ENCODE measurements around the gene CNTN5. TPM values are rescaled to one million over a fixed set of nuclear protein-coding genes. Genes with fewer than 3 reads are reported as not detected.

Gene CNTN5
- total and polyA plus RNA-seq, 5 experiments from 2014 or later, result not detected

DNA sequence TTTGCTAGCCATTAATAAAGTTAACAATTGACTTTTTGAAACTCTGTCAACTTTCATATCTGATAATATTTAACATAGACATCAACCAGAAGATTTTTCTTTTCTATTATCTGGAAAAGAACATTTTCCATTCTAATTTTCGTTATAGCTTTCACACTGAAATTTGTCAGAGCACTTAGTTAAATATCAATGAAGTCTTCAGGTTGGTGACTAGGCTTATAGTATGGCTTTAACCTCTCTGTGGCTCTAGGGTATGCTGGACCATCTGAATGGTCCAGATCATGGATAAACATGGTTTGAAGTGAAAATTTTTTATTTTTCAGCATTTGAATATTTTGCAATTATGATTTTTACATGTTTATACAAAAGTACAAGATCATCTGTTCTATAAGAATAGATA lies 548.1 kb downstream of the CNTN5 start:
- H3K27ac Mint-ChIP-seq, result no peak overlapping the region
- DNase-seq (no peak), ATAC-seq (no peak)
- no peaks in the 10 kb centered on the region for H3K4me1 Mint-ChIP-seq
- POLR2A ChIA-PET, result no interaction called here
- peaks cover 0 to 21% (median 5%) of the 10 kb centered on the region in 9 donors for H3K9me3 Mint-ChIP-seq
- H3K27me3 Mint-ChIP-seq, result no peaks in the 10 kb centered on the region
- no peak overlapping the region for H3K4me3 Mint-ChIP-seq
- no peaks in the 10 kb centered on the region for H3K36me3 Mint-ChIP-seq

DNA sequence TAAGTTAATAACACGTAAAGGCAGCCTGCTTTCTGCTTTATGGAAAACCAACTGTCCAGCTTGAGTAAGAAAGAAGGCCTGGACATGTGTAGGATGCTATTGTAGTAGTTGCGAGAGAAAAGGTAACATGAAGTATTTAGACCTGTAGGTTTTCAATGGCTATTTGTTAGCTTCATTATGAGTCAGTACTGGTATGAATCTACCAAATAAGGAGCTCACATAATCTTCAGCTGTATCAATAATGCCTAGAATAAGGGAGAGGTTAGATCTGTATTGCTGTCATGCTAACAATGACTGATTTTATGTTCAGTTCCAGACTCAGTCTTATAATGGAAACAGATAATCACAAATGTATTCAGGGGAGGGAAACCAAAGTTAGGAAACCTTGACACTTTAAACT lies 550.3 kb downstream of the CNTN5 start:
- H3K27ac Mint-ChIP-seq, result no peak overlapping the region
- H3K4me1 Mint-ChIP-seq, result no peaks in the 10 kb centered on the region
- no peak overlapping the region for H3K4me3 Mint-ChIP-seq
- no peaks in the 10 kb centered on the region for H3K27me3 Mint-ChIP-seq
- H3K9me3 Mint-ChIP-seq, result peaks cover 0 to 40% (median 12%) of the 10 kb centered on the region in 9 donors
- POLR2A ChIA-PET, result no interaction called here
- DNase-seq, result no peak
- no peaks in the 10 kb centered on the region for H3K36me3 Mint-ChIP-seq
- no peak for ATAC-seq

DNA sequence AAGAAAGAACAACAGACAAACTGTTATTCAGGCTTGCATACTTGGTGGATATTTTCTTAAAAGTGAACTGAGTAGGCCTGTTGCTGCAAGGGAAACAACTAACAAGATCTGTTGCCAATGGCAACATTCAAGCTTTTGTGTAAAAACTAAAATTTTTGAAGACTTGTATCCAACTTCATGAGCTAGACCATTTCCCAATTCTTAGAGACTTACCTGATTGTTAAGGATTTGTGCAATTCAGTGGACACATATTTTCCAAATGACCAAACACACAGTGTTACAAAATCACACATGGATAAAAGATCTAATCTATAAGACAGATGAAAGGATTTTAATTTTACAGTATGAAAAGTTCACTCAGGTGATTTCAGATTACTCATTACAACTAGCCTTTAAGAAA lies 564.1 kb downstream of the CNTN5 start:
- DNase-seq (no peak), ATAC-seq (no peak)
- POLR2A ChIA-PET, result no interaction called here
- H3K4me3 Mint-ChIP-seq, result no peak overlapping the region
- no peaks in the 10 kb centered on the region for H3K4me1 Mint-ChIP-seq
- no peak overlapping the region for H3K27ac Mint-ChIP-seq
- H3K9me3 Mint-ChIP-seq, result peaks cover 4 to 23% (median 8%) of the 10 kb centered on the region in 9 donors
- H3K36me3 Mint-ChIP-seq, result no peaks in the 10 kb centered on the region
- H3K27me3 Mint-ChIP-seq, result no peaks in the 10 kb centered on the region

DNA sequence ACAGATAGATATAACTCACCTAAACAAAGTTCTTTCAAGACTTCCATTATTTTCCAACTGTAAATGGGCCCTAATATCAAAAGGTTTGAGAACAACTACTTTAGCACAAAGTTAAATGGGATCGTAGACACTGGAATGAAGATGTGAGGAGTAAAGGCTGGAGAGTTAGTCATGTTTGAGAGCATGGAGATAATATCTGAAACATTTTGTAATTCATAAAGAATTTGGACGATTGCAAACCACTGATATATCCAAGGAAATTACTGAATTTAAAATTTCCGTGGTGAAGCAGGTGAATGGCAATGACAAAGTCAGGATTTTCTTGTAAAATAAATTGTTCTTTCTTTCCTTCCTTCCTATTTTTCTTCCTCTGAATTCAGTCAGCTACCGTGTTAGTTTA lies 564.9 kb downstream of the CNTN5 start:
- Mint-ChIP-seq H3K4me3 (no peak overlapping the region), H3K27me3 (no peaks in the 10 kb centered on the region), H3K9me3 (peaks cover 4 to 25% (median 7%) of the 10 kb centered on the region in 9 donors), H3K4me1 (no peaks in the 10 kb centered on the region), H3K27ac (no peak overlapping the region), H3K36me3 (no peaks in the 10 kb centered on the region)
- DNase-seq (no peak), ATAC-seq (no peak)
- POLR2A ChIA-PET, result no interaction called here

DNA sequence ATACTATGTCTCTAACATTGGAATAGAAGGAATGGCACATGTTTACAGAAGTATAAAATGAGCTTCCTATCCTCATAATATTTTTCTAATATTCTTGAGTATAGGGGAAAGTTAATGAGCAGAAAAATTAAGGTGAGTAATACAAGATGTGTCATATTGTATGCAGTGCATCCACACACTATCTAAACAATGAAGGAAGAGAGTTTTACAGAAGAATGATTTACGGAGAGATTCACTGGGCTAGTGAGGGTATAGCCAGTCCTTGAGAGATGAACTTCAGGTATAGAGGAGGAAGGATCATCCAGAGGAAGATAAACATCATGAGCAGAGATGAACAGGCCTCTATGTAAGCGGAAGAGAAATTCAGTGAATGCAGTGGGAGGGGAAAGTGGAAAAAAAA lies 569.0 kb downstream of the CNTN5 start:
- DNase-seq (no peak), ATAC-seq (no peak)
- H3K9me3 Mint-ChIP-seq, result peaks cover 0 to 27% (median 8%) of the 10 kb centered on the region in 9 donors
- H3K4me3 Mint-ChIP-seq, result no peak overlapping the region
- no peaks in the 10 kb centered on the region for H3K27me3 Mint-ChIP-seq
- H3K36me3 Mint-ChIP-seq, result no peaks in the 10 kb centered on the region
- H3K4me1 Mint-ChIP-seq, result no peaks in the 10 kb centered on the region
- no peak overlapping the region for H3K27ac Mint-ChIP-seq
- POLR2A ChIA-PET, result no interaction called here

DNA sequence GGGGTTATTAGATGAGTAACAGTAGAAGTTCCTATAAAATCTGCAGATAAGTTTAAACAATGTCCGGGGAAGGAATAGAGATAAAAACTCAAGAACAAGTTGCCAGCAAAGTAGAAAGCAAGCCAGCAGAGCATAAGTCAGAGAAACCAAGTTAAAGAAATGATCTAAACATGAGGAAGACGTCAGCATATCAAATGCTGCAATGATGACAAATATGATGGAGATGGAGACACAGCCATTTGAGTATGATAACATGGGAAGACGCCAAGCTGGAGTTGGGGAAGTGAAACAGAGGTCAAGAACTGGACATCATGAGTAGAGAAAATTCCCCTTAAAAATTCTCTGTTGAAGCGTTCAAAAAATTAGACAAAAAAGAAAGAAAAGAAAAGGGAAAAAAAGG lies 571.5 kb downstream of the CNTN5 start:
- no peak for DNase-seq
- no peak overlapping the region for H3K27ac Mint-ChIP-seq

DNA sequence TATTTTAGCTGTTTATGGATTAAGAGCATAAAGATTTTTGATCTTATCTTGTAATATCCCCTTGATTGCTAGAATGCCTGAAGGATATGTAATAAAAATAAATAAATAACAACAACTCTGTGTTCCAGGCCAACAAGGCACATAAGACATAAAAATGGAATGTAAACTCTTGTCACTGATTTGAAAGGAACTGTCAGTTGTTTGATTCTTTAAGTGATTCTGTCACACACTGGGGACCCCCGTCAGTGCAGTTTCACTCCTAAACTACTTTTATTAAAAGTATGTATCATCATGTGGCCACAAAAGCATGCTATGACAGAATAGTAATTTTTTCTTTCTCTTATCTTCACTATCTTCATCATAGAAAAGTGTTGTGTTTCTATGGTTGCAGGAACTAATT lies 572.4 kb downstream of the CNTN5 start:
- no peak for DNase-seq
- peaks cover 0 to 28% (median 9%) of the 10 kb centered on the region in 9 donors for H3K9me3 Mint-ChIP-seq
- POLR2A ChIA-PET, result no interaction called here
- ATAC-seq, result no peak
- H3K27ac Mint-ChIP-seq, result no peak overlapping the region
- H3K27me3 Mint-ChIP-seq, result no peaks in the 10 kb centered on the region
- H3K36me3 Mint-ChIP-seq, result no peaks in the 10 kb centered on the region
- H3K4me3 Mint-ChIP-seq, result no peak overlapping the region
- no peaks in the 10 kb centered on the region for H3K4me1 Mint-ChIP-seq

More for the DNA sequence above, 571.5 kb downstream of the CNTN5 start:
- H3K27me3 Mint-ChIP-seq, result no peaks in the 10 kb centered on the region
- POLR2A ChIA-PET, result no interaction called here
- no peaks in the 10 kb centered on the region for H3K4me1 Mint-ChIP-seq
- no peak for ATAC-seq
- no peaks in the 10 kb centered on the region for H3K36me3 Mint-ChIP-seq
- no peak overlapping the region for H3K4me3 Mint-ChIP-seq
- H3K9me3 Mint-ChIP-seq, result peaks cover 0 to 24% (median 9%) of the 10 kb centered on the region in 9 donors

DNA sequence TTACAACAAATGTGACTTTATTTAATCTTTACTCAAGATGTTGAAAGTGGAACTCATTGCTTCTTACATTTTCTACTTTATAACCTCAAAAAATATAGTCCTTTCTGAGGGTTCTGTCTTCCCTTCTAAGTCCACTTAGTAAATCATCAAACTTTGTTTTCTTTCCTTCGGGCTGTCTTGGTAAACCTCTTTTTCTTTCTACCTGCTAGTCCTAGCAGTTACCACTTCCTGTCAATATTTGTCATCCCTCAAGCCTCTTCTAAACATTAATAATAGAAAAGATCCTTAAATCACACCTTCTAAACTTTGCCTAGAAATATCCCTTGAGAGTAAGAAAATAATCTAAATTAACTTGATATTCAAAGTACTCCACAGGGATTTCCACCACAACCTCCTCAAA lies 580.4 kb downstream of the CNTN5 start:
- Mint-ChIP-seq H3K36me3 (no peaks in the 10 kb centered on the region), H3K4me1 (no peaks in the 10 kb centered on the region), H3K27me3 (no peaks in the 10 kb centered on the region), H3K4me3 (no peak overlapping the region), H3K27ac (no peak overlapping the region), H3K9me3 (peaks cover 0 to 28% (median 7%) of the 10 kb centered on the region in 9 donors)
- ATAC-seq (no peak), DNase-seq (no peak)
- POLR2A ChIA-PET, result no interaction called here

DNA sequence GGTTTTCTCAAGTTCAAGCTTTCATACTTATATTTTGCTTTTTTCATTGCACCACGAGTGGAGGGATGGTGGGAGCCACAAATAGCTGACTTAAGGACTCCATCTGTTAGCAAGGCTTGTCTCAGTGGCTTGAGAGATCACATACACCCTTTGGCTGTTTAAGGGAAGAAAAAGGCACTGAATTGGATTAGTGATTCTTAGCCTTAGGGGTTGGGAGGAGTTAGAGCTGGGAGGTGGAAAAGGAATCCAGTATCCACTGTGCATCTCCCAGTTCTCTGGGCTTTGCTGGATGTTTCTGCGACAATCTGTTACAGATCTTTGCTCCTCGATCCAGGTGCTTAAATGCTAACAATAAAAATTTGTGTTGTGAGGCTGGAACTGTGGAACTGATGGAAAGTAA lies 593.6 kb downstream of the CNTN5 start:
- ATAC-seq (no peak), DNase-seq (no peak)
- Mint-ChIP-seq H3K4me3 (no peak overlapping the region), H3K9me3 (peaks cover 0 to 26% (median 5%) of the 10 kb centered on the region in 9 donors), H3K4me1 (no peaks in the 10 kb centered on the region), H3K36me3 (peaks cover 0 to 3% (median 0%) of the 10 kb centered on the region in 3 donors), H3K27ac (no peak overlapping the region), H3K27me3 (no peaks in the 10 kb centered on the region)
- POLR2A ChIA-PET, result no interaction called here

DNA sequence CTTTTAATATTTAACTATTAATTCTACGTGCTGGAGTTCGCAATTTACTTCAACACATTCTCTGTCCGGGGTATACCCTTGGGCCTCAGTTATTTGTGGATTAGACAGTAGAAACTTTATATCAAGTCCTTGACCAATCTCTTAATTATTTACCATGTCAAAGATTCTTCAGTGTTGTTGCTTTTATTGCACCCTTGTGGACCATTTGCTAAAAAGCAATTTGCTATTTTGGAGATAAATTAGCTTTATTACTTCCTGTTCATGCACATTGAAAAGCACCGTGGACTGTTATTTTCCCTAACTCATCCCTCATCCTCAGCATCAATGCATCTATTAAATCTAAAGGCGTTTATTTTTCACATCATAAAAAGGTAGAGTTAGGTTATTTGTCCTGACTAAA lies 609.9 kb downstream of the CNTN5 start:
- ATAC-seq, result no peak
- Mint-ChIP-seq H3K4me3 (no peak overlapping the region), H3K27ac (no peak overlapping the region), H3K27me3 (no peaks in the 10 kb centered on the region), H3K36me3 (no peaks in the 10 kb centered on the region), H3K9me3 (peaks cover 0 to 10% (median 6%) of the 10 kb centered on the region in 9 donors), H3K4me1 (no peaks in the 10 kb centered on the region)
- DNase-seq, result no peak
- POLR2A ChIA-PET, result no interaction called here

DNA sequence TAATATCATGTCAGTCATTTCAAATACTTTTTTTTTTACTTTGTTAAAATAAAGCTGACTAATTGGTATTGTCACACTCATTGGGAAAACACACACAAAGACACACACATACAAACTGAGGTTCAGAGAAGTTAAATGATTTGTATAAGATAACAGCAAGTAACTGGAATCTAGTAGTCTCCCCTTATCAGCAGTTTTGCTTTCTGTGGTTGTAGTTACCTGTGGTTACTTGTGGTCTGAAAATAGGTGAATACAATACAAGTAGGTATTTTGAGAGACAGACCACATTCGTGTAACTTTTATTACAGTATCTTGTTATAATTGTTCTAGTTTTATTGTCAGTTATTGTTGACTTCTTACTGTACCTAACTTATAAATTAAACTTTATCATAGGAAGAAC lies 610.9 kb downstream of the CNTN5 start:
- Mint-ChIP-seq H3K4me3 (no peak overlapping the region), H3K4me1 (no peaks in the 10 kb centered on the region), H3K9me3 (peaks cover 0 to 8% (median 3%) of the 10 kb centered on the region in 9 donors), H3K36me3 (no peaks in the 10 kb centered on the region), H3K27ac (no peak overlapping the region), H3K27me3 (no peaks in the 10 kb centered on the region)
- POLR2A ChIA-PET, result no interaction called here
- ATAC-seq (no peak), DNase-seq (no peak)

DNA sequence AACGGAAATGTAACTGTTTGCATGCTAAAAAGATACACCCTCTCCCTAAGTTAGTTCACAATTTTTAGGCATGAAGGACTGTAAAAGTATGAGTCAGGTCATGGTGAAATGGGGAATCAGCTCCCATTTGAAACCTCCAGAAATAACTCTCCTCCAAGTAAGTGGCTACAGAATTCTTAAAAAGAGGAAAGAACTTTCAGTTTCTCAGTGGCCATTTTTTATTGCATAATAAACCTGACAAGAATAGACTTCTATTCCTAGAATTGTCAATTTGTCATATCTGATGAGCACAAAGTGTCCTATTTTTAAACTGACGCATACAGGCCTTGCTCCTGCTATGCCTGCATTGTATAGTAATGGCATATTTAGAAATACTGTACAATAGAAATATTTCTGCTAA lies 612.2 kb downstream of the CNTN5 start:
- no peaks in the 10 kb centered on the region for H3K36me3 Mint-ChIP-seq

DNA sequence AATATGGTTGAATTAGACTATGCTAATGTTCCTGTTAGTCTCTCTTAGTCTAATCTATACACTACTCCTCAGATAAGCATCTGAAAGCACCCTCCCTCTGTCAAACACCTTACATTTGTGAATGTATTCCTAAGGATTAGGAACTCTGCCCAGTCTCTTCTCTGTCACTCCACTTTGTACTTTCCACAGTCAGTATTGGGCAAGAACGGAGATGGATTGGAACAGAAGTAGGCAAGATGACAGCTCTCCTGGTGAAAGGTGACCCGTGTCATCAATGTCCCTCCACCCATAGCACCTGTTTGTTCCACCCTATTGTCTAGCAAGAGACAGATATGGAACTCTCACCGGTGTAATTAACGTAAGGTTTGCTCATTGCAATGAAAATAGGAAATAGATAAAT lies 613.8 kb downstream of the CNTN5 start:
- H3K4me1 Mint-ChIP-seq, result no peaks in the 10 kb centered on the region
- no peaks in the 10 kb centered on the region for H3K27me3 Mint-ChIP-seq
- no peaks in the 10 kb centered on the region for H3K36me3 Mint-ChIP-seq
- POLR2A ChIA-PET, result no interaction called here
- H3K27ac Mint-ChIP-seq, result no peak overlapping the region
- ATAC-seq, result no peak
- H3K9me3 Mint-ChIP-seq, result peaks cover 0 to 11% (median 3%) of the 10 kb centered on the region in 9 donors
- no peak overlapping the region for H3K4me3 Mint-ChIP-seq
- no peak for DNase-seq

More for the DNA sequence above, 612.2 kb downstream of the CNTN5 start:
- H3K27me3 Mint-ChIP-seq, result no peaks in the 10 kb centered on the region
- no peak for ATAC-seq
- H3K4me3 Mint-ChIP-seq, result no peak overlapping the region
- POLR2A ChIA-PET, result no interaction called here
- H3K4me1 Mint-ChIP-seq, result no peaks in the 10 kb centered on the region
- DNase-seq, result no peak
- H3K27ac Mint-ChIP-seq, result no peak overlapping the region
- H3K9me3 Mint-ChIP-seq, result peaks cover 0 to 10% (median 3%) of the 10 kb centered on the region in 9 donors

DNA sequence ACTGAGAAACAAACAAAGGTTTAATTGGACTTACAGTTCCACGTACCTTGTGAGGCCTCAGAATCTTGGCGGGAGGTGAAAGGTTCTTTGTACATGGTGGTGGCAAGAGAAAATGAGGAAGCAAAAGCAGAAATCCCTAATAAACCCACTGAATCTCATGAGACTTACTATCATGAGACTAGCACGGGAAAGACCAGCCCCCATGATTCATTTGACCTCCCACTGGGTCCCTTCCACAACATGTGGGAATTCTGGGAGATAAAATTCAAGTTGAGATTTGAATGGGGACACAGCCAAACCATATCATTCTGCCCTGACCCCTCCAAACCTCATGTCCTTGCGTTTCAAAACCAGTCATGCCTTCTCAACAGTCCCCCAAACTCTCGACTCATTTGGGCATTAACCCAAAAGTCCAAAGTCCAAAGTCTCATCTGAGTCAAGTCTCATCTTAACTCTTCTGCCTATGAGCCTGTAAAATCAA lies 617.4 kb downstream of the CNTN5 start:
- ATAC-seq (no peak), DNase-seq (no peak)
- Mint-ChIP-seq H3K4me3 (no peak overlapping the region), H3K27ac (no peak overlapping the region), H3K4me1 (no peaks in the 10 kb centered on the region), H3K36me3 (no peaks in the 10 kb centered on the region), H3K27me3 (no peaks in the 10 kb centered on the region), H3K9me3 (peaks cover 0 to 22% (median 10%) of the 10 kb centered on the region in 9 donors)
- POLR2A ChIA-PET, result no interaction called here

All from naive thymus-derived CD8-positive, alpha-beta T cell (primary cell).